ENCODE measurements around the gene CHD5. TPM values are rescaled to one million over a fixed set of nuclear protein-coding genes. Genes with fewer than 3 reads are reported as not detected.

The CHD5 gene
- polyA plus RNA-seq, 1 donor from 2014 or later: 22.0 TPM

DNA sequence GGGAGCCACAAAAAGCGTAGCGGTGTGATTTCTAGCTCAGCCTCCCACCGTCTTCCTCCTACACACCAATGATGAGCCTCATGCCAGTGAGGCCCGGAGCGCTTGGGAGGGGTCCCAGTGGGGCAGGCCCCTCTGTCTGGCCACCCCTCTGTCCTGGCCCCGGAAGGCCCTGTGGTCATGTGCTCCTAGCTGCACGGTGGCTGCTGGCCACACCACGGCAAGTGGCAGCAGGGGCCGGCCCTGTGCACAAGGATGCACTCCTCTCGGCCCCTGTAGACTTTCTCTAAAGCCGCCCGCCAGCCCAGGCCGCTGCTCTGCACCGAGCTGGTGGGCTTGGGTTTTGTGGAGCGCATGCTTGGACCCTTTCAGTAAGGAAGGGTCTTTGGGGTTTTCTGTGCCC lies 80.8 kb downstream of the CHD5 start:
- no peaks in the 10 kb centered on the region for H3K79me2 ChIP-seq (replicated peaks; ENCODE audit: insufficient read depth, low read length)
- no peaks in the 10 kb centered on the region for H3K9me2 ChIP-seq (ENCODE audit: insufficient read depth, low read length)
- H3F3A ChIP-seq (ENCODE audit: insufficient read depth, low read length, poor library complexity, severe bottlenecking): no peaks in the 10 kb centered on the region
- no peak overlapping the region for H3K4me3 ChIP-seq (ENCODE audit: low read length)
- no peaks in the 10 kb centered on the region for H4K20me1 ChIP-seq (ENCODE audit: insufficient read depth)
- H3K36me3 ChIP-seq (ENCODE audit: insufficient read depth, low read length): no peaks in the 10 kb centered on the region
- H2AFZ ChIP-seq (ENCODE audit: low read depth, low read length): no peak overlapping the region
- H3K9me3 ChIP-seq (ENCODE audit: low read length): no peaks in the 10 kb centered on the region
- H3K27me3 ChIP-seq (ENCODE audit: insufficient read depth, low read depth, low read length): no peaks in the 10 kb centered on the region
- H3K9ac ChIP-seq (ENCODE audit: low read length): no peak overlapping the region
- TF ChIP-seq, protein P1, sequence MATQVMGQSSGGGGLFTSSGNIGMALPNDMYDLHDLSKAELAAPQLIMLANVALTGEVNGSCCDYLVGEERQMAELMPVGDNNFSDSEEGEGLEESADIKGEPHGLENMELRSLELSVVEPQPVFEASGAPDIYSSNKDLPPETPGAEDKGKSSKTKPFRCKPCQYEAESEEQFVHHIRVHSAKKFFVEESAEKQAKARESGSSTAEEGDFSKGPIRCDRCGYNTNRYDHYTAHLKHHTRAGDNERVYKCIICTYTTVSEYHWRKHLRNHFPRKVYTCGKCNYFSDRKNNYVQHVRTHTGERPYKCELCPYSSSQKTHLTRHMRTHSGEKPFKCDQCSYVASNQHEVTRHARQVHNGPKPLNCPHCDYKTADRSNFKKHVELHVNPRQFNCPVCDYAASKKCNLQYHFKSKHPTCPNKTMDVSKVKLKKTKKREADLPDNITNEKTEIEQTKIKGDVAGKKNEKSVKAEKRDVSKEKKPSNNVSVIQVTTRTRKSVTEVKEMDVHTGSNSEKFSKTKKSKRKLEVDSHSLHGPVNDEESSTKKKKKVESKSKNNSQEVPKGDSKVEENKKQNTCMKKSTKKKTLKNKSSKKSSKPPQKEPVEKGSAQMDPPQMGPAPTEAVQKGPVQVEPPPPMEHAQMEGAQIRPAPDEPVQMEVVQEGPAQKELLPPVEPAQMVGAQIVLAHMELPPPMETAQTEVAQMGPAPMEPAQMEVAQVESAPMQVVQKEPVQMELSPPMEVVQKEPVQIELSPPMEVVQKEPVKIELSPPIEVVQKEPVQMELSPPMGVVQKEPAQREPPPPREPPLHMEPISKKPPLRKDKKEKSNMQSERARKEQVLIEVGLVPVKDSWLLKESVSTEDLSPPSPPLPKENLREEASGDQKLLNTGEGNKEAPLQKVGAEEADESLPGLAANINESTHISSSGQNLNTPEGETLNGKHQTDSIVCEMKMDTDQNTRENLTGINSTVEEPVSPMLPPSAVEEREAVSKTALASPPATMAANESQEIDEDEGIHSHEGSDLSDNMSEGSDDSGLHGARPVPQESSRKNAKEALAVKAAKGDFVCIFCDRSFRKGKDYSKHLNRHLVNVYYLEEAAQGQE (IDR thresholded peaks at IDR 0.05; ENCODE audit: borderline replicate concordance): no peak
- TF ChIP-seq RAD21 (conservative IDR thresholded peaks at IDR 0.05): no peak
- no peak for TF ChIP-seq EP300 (conservative IDR thresholded peaks at IDR 0.05; ENCODE audit: poor library complexity, severe bottlenecking)
- TF ChIP-seq POLR2AphosphoS5 (IDR thresholded peaks at IDR 0.05): no peak
- no peak for TF ChIP-seq SMC3 (conservative IDR thresholded peaks at IDR 0.05; ENCODE audit: poor library complexity)
- TF ChIP-seq CTCF (IDR thresholded peaks at IDR 0.05; ENCODE audit: poor library complexity, severe bottlenecking): no peak
- no peak for TF ChIP-seq EZH2 (IDR thresholded peaks at IDR 0.05; ENCODE audit: borderline replicate concordance, insufficient read depth, low read length, poor library complexity, severe bottlenecking)
- TF ChIP-seq MXI1 (conservative IDR thresholded peaks at IDR 0.05; ENCODE audit: poor library complexity, severe bottlenecking): no peak
- H3K27ac ChIP-seq (ENCODE audit: low read length): no peak overlapping the region
- no peak overlapping the region for H3K4me2 ChIP-seq (ENCODE audit: low read length)

- H3K4me2 ChIP-seq (ENCODE audit: low read length): no peak overlapping the region
- TF ChIP-seq SMC3 (conservative IDR thresholded peaks at IDR 0.05; ENCODE audit: poor library complexity) (no peak), EZH2 (IDR thresholded peaks at IDR 0.05; ENCODE audit: borderline replicate concordance, insufficient read depth, low read length, poor library complexity, severe bottlenecking) (no peak), CTCF (IDR thresholded peaks at IDR 0.05; ENCODE audit: poor library complexity, severe bottlenecking) (no peak), TAF1 (IDR thresholded peaks at IDR 0.05; ENCODE audit: low read depth) (no peak), EP300 (conservative IDR thresholded peaks at IDR 0.05; ENCODE audit: poor library complexity, severe bottlenecking) (no peak), POLR2AphosphoS5 (IDR thresholded peaks at IDR 0.05) (no peak), MXI1 (conservative IDR thresholded peaks at IDR 0.05; ENCODE audit: poor library complexity, severe bottlenecking) (no peak), RAD21 (conservative IDR thresholded peaks at IDR 0.05) (no peak)
- TF ChIP-seq, protein P1 (IDR thresholded peaks at IDR 0.05; ENCODE audit: borderline replicate concordance): no peak
- no peaks in the 10 kb centered on the region for H3K36me3 ChIP-seq (ENCODE audit: insufficient read depth, low read length)
- no peaks in the 10 kb centered on the region for H3K9me2 ChIP-seq (ENCODE audit: insufficient read depth, low read length)
- H3K27ac ChIP-seq (ENCODE audit: low read length): no peak overlapping the region
- H2AFZ ChIP-seq (ENCODE audit: low read depth, low read length): no peak overlapping the region
- no peaks in the 10 kb centered on the region for H4K20me1 ChIP-seq (ENCODE audit: insufficient read depth)
- no peaks in the 10 kb centered on the region for H3F3A ChIP-seq (ENCODE audit: insufficient read depth, low read length, poor library complexity, severe bottlenecking)
- H3K27me3 ChIP-seq (ENCODE audit: insufficient read depth, low read depth, low read length): no peaks in the 10 kb centered on the region
- no peaks in the 10 kb centered on the region for H3K9me3 ChIP-seq (ENCODE audit: low read length)
- H3K4me3 ChIP-seq (ENCODE audit: low read length): no peak overlapping the region
- no peak overlapping the region for H3K9ac ChIP-seq (ENCODE audit: low read length)
- H3K79me2 ChIP-seq (replicated peaks; ENCODE audit: insufficient read depth, low read length): no peaks in the 10 kb centered on the region
Observed at GRCh38 chr1:6098303-6099215, 81.6 kb downstream of the CHD5 start.

Measured in neural cell (in vitro differentiated cells).